ENCODE data around the gene GCNT2. TPM values are rescaled to one million over a fixed set of nuclear protein-coding genes. Genes with fewer than 3 reads are reported as not detected.
"Not testable (repeated sequence)": the region's sequence is repeated elsewhere in the genome, so short reads cannot be mapped to it uniquely, and the experiment has no call there.

Gene GCNT2
- total RNA-seq, 1 experiment from 2014 or later: 6.8 TPM

GRCh38 chr6:10547809-10548208 is 26.7 kb downstream of the GCNT2 start:
- no peak for DNase-seq (ENCODE audit: low spot score)

GRCh38 chr6:10550764-10551163 is 29.6 kb downstream of the GCNT2 start:
- no peak for DNase-seq (ENCODE audit: low spot score)

GRCh38 chr6:10552270-10552810 is 31.2 kb downstream of the GCNT2 start:
- DNase-seq (ENCODE audit: low spot score): no peak

- no peak for DNase-seq (ENCODE audit: low spot score)
These were observed 32.7 kb downstream of the GCNT2 start for GRCh38 chr6:10553871-10554270.

GRCh38 chr6:10554826-10555225 is 33.7 kb downstream of the GCNT2 start:
- no peak for DNase-seq (ENCODE audit: low spot score)

- no peak for DNase-seq (ENCODE audit: low spot score)
These were observed 34.6 kb downstream of the GCNT2 start for GRCh38 chr6:10555625-10556309.

- DNase-seq (ENCODE audit: low spot score): no peak
These were observed 35.4 kb downstream of the GCNT2 start for GRCh38 chr6:10556589-10556988.

GRCh38 chr6:10556992-10557391 is 35.8 kb downstream of the GCNT2 start:
- DNase-seq (ENCODE audit: low spot score): no peak

- no peak for DNase-seq (ENCODE audit: low spot score)
These were observed 36.8 kb downstream of the GCNT2 start for GRCh38 chr6:10557913-10558312.

GRCh38 chr6:10558565-10558964 is 37.4 kb downstream of the GCNT2 start:
- DNase-seq (ENCODE audit: low spot score): no peak

- no peak for DNase-seq (ENCODE audit: low spot score)
These were observed 38.5 kb downstream of the GCNT2 start for GRCh38 chr6:10559522-10560152.

- no peak for DNase-seq (ENCODE audit: low spot score)
These were observed 40.6 kb downstream of the GCNT2 start for GRCh38 chr6:10561611-10562199.

GRCh38 chr6:10564975-10565673 is 44.0 kb downstream of the GCNT2 start:
- DNase-seq (ENCODE audit: low spot score): no peak

GRCh38 chr6:10565913-10566312 is 44.8 kb downstream of the GCNT2 start:
- no peak for DNase-seq (ENCODE audit: low spot score)

GRCh38 chr6:10567256-10568026 is 46.3 kb downstream of the GCNT2 start:
- no peak for DNase-seq (ENCODE audit: low spot score)

- DNase-seq (ENCODE audit: low spot score): no peak
These were observed 48.4 kb downstream of the GCNT2 start for GRCh38 chr6:10569392-10570127.

GRCh38 chr6:10575519-10575918 is 54.4 kb downstream of the GCNT2 start:
- DNase-seq (ENCODE audit: low spot score): not testable (repeated sequence)

- DNase-seq (ENCODE audit: low spot score): no peak
These were observed 55.1 kb downstream of the GCNT2 start for GRCh38 chr6:10576226-10576625.

- no peak for DNase-seq (ENCODE audit: low spot score)
These were observed 56.0 kb downstream of the GCNT2 start for GRCh38 chr6:10577112-10577511.

GRCh38 chr6:10578723-10579122 is 57.6 kb downstream of the GCNT2 start:
- DNase-seq (ENCODE audit: low spot score): no peak

GRCh38 chr6:10579803-10580202 is 58.7 kb downstream of the GCNT2 start:
- DNase-seq (ENCODE audit: low spot score): no peak
